GM10847 (cell line): Measurements from ENCODE around the gene ANXA4.

Source experiments
- POLR2A ChIP-seq: IDR thresholded peaks from 2 replicates; pipeline ENCODE4 v1.6.1; 2011; ENCODE audit not compliant: insufficient read length; ENCODE audit errors: extremely low read depth

Gene ANXA4

DNA sequence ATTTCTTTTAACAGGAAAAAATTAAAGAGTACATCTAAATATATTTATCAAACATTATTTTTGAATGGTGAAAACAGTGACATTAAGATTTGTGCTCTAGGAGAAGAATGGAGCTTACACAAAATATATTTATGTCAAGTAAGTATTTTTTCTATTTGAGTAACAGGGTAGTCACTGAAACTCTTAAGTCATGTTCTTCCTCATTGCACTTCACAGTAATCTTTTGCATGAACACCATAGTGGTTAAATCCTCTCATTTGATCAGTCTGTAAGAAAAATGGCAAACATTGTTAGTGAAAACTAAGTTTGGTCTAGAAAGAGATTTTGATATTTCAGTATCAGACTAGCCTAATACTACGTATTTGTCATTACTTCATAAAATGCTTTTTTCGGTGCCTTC lies 95.6 kb downstream of the ANXA4 start:
- no peak for TF ChIP-seq POLR2A

- TF ChIP-seq POLR2A = no peak
These were observed 102.1 kb downstream of the ANXA4 start for GRCh38 chr2:69843993-69844392.

- TF ChIP-seq POLR2A = no peak
These were observed 102.6 kb downstream of the ANXA4 start for GRCh38 chr2:69844560-69844959.

GRCh38 chr2:69846182-69847067 lies 104.5 kb downstream of the ANXA4 start:
- TF ChIP-seq POLR2A = no peak

DNA sequence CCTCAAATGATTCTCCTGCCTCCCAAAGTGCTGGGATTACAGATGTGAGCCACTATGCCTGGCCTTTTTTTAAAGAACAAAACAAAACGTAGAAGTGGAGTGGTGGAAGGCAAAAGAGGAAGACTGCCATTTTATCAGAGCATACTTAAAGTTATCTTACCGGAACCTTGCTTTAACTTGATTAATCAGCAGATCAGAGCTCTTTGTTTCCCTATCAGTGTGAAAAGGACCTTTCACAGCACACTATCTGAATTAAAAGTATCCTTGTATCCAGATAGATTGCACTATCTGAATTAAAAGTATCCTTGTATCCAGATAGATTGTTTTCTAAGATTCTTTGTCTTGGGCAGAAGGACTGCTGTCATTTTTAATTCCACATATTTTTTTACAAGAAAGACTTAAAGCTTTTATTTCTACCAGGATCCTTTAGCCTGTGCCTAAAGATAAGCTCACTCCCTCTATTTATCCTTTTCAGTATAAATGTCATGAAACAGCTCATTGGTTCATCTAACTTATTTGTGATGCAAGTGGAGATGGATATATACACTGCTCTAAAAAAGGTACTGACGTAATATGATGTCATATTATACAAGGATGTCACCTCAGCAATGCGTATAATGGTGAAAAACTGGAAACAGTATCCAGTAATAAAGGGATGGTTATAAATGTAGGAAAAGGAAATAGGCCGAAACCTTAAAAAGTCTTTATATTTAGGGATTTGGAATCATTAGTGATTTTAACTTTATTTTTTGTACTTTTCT lies 105.3 kb downstream of the ANXA4 start:
- TF ChIP-seq POLR2A = no peak

DNA sequence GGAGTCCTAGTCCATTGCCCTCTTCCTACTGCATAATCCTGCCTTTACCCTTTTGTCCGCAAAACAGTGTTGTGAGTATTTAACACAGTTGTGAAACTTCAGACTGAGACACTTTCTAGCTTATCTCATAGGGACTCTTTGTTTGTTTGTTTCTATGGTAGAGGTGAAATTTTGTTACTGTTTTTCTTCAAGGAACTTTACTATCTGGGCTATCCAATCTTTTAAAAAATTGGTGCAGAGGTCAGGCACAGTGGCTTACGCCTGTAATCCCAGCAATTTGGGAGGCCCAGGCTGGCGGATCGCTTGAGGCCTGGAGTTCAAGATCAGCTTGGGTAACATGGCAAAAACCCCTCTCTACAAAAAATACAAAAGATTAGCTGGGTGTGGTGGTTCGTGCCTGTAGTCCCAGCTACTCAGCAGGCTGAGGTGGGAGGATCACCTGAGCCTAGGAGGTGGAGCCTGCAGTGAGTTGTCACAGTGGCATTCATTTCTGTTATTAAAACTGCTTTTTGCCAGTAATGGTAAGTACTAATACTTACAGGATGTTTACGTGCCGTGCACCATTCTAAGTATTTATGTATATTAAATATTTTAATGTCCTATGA lies 106.4 kb downstream of the ANXA4 start:
- no peak for TF ChIP-seq POLR2A

DNA sequence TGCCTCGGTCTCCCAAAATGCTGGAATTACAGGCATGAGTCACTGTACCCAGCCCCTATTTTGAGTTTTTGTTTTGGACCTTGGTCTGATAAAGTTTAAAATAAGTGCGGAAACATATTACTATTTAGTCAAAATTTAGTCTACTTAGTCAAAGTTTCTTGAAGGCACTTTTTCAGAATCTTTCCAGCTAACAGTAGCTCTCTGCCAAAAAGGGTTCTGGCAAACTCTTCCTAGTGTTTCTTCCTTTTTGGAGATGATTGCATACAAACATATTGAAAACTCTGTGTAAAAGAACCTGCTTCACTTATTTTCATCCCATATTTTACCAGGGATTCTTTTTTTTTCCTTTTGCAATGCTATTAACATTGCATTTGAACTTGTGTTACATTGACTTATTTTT lies 116.3 kb downstream of the ANXA4 start:
- TF ChIP-seq POLR2A = no peak

GRCh38 chr2:69863298-69863697 lies 121.4 kb downstream of the ANXA4 start:
- no peak for TF ChIP-seq POLR2A
